ENCODE measurements around the gene LUZP1.

LUZP1 gene

DNA sequence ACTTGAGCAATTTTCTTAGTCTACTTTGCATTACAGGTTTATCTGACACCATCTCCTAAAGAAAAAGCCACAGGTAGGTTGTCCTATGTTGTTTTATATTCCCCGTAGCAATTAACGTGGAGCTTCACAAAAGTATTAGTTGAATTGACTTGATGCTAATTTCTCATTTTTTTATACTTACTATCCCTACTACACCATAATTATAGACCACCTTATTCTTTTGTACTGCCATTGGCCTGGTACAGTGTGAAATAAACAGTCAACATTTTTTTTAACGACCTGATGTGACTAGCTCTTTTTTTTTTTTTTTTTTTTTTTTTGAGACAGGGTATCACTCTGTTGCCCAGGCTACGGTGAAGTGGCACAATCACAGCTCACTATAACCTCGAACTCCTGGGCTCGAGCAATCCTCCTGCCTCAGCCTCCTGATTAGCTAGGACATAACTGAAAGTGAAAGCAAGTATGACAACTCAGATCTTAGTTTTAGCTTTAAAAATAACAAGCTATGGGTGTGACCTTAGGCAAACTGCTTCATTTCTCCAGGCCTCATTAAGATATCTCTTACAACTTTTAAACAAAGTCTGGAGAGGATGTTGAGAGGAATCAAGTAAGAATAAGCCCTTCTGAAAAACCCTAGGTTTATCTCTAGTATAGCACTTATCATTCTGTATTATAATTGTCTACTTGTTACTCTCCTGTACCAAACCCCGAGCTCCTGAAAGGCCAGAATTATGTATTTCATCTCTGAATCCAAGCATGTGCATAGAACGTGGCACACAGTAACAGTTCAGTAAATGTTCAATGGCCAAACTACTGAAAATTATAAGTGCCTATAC lies 49.5 kb downstream of the LUZP1 start:
- DNase-seq (ENCODE audit: extremely low read depth, insufficient read length): no peak
- Histone ChIP-seq H3K27me3 (replicated peaks; ENCODE audit: control insufficient read depth, insufficient read depth, low read length) (no peaks in the 10 kb centered on the region), H3K36me3 (ENCODE audit: control insufficient read depth, insufficient read depth, low read length) (no peaks in the 10 kb centered on the region), H3K4me3 (replicated peaks; ENCODE audit: low read depth, low read length) (no peak overlapping the region)
- TF ChIP-seq, protein P1, sequence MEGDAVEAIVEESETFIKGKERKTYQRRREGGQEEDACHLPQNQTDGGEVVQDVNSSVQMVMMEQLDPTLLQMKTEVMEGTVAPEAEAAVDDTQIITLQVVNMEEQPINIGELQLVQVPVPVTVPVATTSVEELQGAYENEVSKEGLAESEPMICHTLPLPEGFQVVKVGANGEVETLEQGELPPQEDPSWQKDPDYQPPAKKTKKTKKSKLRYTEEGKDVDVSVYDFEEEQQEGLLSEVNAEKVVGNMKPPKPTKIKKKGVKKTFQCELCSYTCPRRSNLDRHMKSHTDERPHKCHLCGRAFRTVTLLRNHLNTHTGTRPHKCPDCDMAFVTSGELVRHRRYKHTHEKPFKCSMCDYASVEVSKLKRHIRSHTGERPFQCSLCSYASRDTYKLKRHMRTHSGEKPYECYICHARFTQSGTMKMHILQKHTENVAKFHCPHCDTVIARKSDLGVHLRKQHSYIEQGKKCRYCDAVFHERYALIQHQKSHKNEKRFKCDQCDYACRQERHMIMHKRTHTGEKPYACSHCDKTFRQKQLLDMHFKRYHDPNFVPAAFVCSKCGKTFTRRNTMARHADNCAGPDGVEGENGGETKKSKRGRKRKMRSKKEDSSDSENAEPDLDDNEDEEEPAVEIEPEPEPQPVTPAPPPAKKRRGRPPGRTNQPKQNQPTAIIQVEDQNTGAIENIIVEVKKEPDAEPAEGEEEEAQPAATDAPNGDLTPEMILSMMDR (IDR thresholded peaks at IDR 0.05; ENCODE audit: insufficient read depth, low read length, poor library complexity, severe bottlenecking): no peak

GRCh38 chr1:23118407-23118806 lies 50.2 kb downstream of the LUZP1 start:
- no peak for DNase-seq (ENCODE audit: extremely low read depth, insufficient read length)
- H3K4me3 ChIP-seq (replicated peaks; ENCODE audit: low read depth, low read length): no peak overlapping the region
- no peaks in the 10 kb centered on the region for H3K36me3 ChIP-seq (ENCODE audit: control insufficient read depth, insufficient read depth, low read length)
- no peaks in the 10 kb centered on the region for H3K27me3 ChIP-seq (replicated peaks; ENCODE audit: control insufficient read depth, insufficient read depth, low read length)
- TF ChIP-seq, protein P1 (IDR thresholded peaks at IDR 0.05; ENCODE audit: insufficient read depth, low read length, poor library complexity, severe bottlenecking): no peak

DNA sequence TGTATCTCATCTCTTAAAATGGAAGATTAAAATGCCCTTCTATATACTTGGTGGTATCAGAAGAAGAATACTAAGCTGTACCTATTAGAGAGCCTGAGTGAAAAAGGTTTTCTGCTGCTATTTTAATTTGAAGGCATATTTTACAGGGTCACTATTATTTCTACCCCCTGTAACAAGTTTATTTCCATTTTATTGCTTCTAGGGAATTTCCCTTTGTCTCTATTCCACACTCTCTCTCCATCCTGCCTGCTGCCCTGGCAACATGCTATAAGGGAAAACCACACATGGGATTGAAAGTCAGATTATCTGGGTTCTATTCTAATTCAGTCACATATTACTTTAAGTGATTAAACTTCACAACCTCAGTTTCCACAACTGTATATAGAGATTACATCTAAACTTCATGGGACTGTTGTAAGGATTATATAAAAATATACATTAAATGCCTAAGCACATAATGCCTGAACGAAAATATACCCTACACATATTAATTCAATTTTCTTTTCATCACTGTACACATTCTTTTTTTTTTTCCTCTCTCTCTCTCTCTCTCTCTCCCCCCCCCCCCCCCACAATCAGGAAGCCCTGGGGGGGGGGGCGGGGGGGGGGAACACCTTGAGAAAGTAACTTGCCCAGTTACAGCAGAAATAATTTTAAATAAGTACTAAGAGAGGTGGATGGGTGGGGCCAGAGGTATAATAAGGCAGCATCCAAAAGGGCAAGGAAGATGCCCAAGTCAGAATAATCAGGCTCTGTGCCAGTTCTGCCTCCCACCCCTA lies 51.5 kb downstream of the LUZP1 start:
- H3K36me3 ChIP-seq (ENCODE audit: control insufficient read depth, insufficient read depth, low read length): no peaks in the 10 kb centered on the region
- no peak for DNase-seq (ENCODE audit: extremely low read depth, insufficient read length)
- H3K4me3 ChIP-seq (replicated peaks; ENCODE audit: low read depth, low read length): no peak overlapping the region
- TF ChIP-seq, protein P1 (IDR thresholded peaks at IDR 0.05; ENCODE audit: insufficient read depth, low read length, poor library complexity, severe bottlenecking): no peak
- H3K27me3 ChIP-seq (replicated peaks; ENCODE audit: control insufficient read depth, insufficient read depth, low read length): no peaks in the 10 kb centered on the region

GRCh38 chr1:23116216-23116836 lies 52.3 kb downstream of the LUZP1 start:
- TF ChIP-seq, protein P1 (IDR thresholded peaks at IDR 0.05; ENCODE audit: insufficient read depth, low read length, poor library complexity, severe bottlenecking): no peak
- H3K36me3 ChIP-seq (ENCODE audit: control insufficient read depth, insufficient read depth, low read length): no peaks in the 10 kb centered on the region
- DNase-seq (ENCODE audit: extremely low read depth, insufficient read length): no peak
- no peak overlapping the region for H3K4me3 ChIP-seq (replicated peaks; ENCODE audit: low read depth, low read length)
- no peaks in the 10 kb centered on the region for H3K27me3 ChIP-seq (replicated peaks; ENCODE audit: control insufficient read depth, insufficient read depth, low read length)

DNA sequence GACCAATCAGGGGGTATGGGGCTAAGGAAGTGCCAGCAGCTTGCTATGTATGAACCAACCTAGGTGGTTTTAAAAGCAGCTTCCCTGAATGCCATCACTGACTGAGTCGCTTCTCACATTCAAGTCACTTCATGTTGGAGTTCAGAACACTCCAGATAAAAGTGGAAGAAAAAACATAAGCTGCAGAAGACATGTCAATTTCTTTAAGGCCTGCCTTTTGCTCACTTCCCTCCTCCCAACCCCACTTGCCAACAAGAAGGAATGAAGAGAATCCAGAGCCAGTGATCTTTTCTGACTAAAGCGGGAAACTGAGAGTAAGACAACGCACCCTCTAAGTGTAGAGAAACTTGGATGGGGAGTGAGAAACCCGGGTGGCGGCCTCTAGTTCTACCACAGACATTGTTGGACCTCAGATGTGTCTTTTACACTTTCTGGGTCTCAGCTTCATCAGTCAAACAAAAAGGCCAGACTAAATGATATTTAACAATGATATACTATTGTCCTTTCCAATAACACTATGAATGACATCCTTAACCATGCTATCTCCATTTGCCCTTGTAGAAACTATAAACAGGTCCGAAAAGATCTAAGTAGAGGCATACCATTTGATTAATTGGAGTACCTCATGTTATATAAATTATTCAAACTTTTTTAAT lies 54.1 kb downstream of the LUZP1 start:
- no peak for DNase-seq (ENCODE audit: extremely low read depth, insufficient read length)
- TF ChIP-seq, protein P1 (IDR thresholded peaks at IDR 0.05; ENCODE audit: insufficient read depth, low read length, poor library complexity, severe bottlenecking): no peak
- Histone ChIP-seq H3K27me3 (replicated peaks; ENCODE audit: control insufficient read depth, insufficient read depth, low read length) (no peaks in the 10 kb centered on the region), H3K4me3 (replicated peaks; ENCODE audit: low read depth, low read length) (no peak overlapping the region), H3K36me3 (ENCODE audit: control insufficient read depth, insufficient read depth, low read length) (no peaks in the 10 kb centered on the region)
